Peyer's patch (tissue), 4 donors: ENCODE results near the gene DIS3L2.

Experiments used
- CTCF ChIP-seq, 6 experiments: fragments of 450-650 bp in 4 of 6; fragments of 200-600 bp in 2 of 6; sonication (generic) in 1 of 6; IDR thresholded peaks; one replicate each; pipeline ENCODE4 v1.5.1; 2017 to 2019; ENCODE audit warnings: antibody characterized with exemption in 6 of 6, mild to moderate bottlenecking in 3 of 6, moderate library complexity in 1 of 6
- POLR2A ChIP-seq, 2 donors: fragments of 450-650 bp; IDR thresholded peaks; one replicate each; pipeline ENCODE4 v1.5.1; 2017; ENCODE audit warnings: antibody characterized with exemption in 2 of 2, mild to moderate bottlenecking in 2 of 2, moderate library complexity in 2 of 2

DNA sequence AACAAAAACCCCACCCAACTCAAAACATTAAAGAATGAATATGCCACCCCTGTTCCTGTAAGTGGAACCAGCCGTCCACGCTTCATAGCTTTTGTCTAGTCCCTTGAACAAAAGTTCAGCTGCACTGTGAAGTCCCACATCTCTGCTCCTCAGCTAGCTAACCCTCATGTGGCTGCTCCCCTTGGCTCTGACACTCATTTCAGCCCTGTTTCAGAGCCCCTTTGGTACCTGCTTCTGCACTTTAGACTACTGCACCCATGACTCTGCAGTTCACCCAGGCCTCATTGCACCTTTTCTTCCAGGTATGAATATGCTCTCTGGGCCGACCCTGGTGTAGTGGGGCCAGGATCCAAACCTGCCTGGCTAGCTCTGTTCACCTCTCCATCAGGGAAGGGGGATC, 155.3 kb downstream of the DIS3L2 start:
- no peak for TF ChIP-seq CTCF (IDR thresholded peaks at IDR 0.05)
- no peak for TF ChIP-seq POLR2A (IDR thresholded peaks at IDR 0.05)
